CD8-positive, alpha-beta memory T cell (primary cell): ENCODE measurements around the gene QTRT2. TPM values are rescaled to one million over a fixed set of nuclear protein-coding genes. Genes with fewer than 3 reads are reported as not detected.

Source experiments
- CTCF ChIA-PET: fragments of 350-600 bp; sonication (Branson Sonifier 250); formaldehyde crosslinking; loops from one replicate; lab custom pipeline; 2021; ENCODE audit warnings: antibody characterized with exemption; lab: Charles Lee
- POLR2A ChIA-PET: fragments of 350-600 bp; sonication (Branson Sonifier 250); formaldehyde crosslinking; loops from one replicate; lab custom pipeline; 2021; ENCODE audit warnings: antibody characterized with exemption; lab: Charles Lee
- DNase-seq, 5 donors: peaks; one replicate each; pipeline versions ENCODE4 v3.0.0 to v3.0.0-alpha.2; 2020 to 2022; ENCODE audit warnings: mixed read lengths in 1 of 5
- H3K27ac ChIP-seq: one replicate; pipeline ENCODE4 v1.7.0; 2013; ENCODE audit warnings: low read depth, mild to moderate bottlenecking, low read length, moderate library complexity
- H3K27me3 ChIP-seq: 2 replicates; pipeline ENCODE4 v1.7.0; 2013; ENCODE audit warnings: low read length, mild to moderate bottlenecking; ENCODE audit not compliant: insufficient read depth, poor library complexity, severe bottlenecking
- H3K36me3 ChIP-seq: 2 replicates; pipeline ENCODE4 v1.7.0; 2013; ENCODE audit warnings: mild to moderate bottlenecking, low read length, moderate library complexity; ENCODE audit not compliant: insufficient read depth
- H3K4me1 ChIP-seq: 2 replicates; pipeline ENCODE4 v1.7.0; 2013; ENCODE audit warnings: mild to moderate bottlenecking, low read length, moderate library complexity; ENCODE audit not compliant: insufficient read depth
- H3K4me3 ChIP-seq: 2 replicates; pipeline ENCODE4 v1.7.0; 2013; ENCODE audit warnings: mild to moderate bottlenecking, low read length
- H3K9me3 ChIP-seq: 2 replicates; pipeline ENCODE4 v1.7.0; 2013; ENCODE audit warnings: mild to moderate bottlenecking, low read length
- H3K27ac Mint-ChIP-seq, 8 donors: one replicate each; pipeline ENCODE4 v1.8.0; 2020 to 2021; ENCODE audit warnings: mixed read lengths in 8 of 8, mild to moderate bottlenecking in 6 of 8, inconsistent platforms in 3 of 8, moderate library complexity in 3 of 8
- H3K27me3 Mint-ChIP-seq, 2 donors: one replicate each; pipeline ENCODE4 v1.8.0; 2020 to 2021; ENCODE audit warnings: mixed read lengths in 2 of 2, mild to moderate bottlenecking in 1 of 2, moderate library complexity in 1 of 2
- H3K36me3 Mint-ChIP-seq, 3 donors: one replicate each; pipeline ENCODE4 v1.8.0; 2020 to 2021; ENCODE audit warnings: mixed read lengths in 3 of 3, inconsistent platforms in 1 of 3, mild to moderate bottlenecking in 1 of 3
- H3K4me1 Mint-ChIP-seq, 3 donors: one replicate each; pipeline ENCODE4 v1.8.0; 2020 to 2021; ENCODE audit warnings: mixed read lengths in 3 of 3, inconsistent platforms in 1 of 3, mild to moderate bottlenecking in 1 of 3
- H3K4me3 Mint-ChIP-seq, 7 donors: one replicate each; pipeline ENCODE4 v1.8.0; 2020 to 2021; ENCODE audit warnings: mixed read lengths in 7 of 7, mild to moderate bottlenecking in 6 of 7, moderate library complexity in 4 of 7, inconsistent platforms in 2 of 7
- H3K9me3 Mint-ChIP-seq, 5 donors: one replicate each; pipeline ENCODE4 v1.8.0; 2020 to 2022; ENCODE audit warnings: mixed read lengths in 5 of 5, mild to moderate bottlenecking in 3 of 5, moderate library complexity in 2 of 5, inconsistent platforms in 1 of 5
- polyA plus RNA-seq: library from polyadenylated mRNA; unstranded; fragments of 300-500 nt; fragmentation: Illumina TruSeq; gene quantifications from one replicate; pipeline ENCODE4 v1.2.3, GENCODE V29; 2021
- total RNA-seq, 2 experiments: library from RNA; stranded (reverse); gene quantifications; one replicate each; pipeline ENCODE4 v1.2.3, GENCODE V29; 2021

Gene QTRT2
- total and polyA plus RNA-seq, 3 experiments from 2014 or later, result 10.8 to 51.3 (median 48.0) TPM

GRCh38 chr3:114058646-114059045 is 2.1 kb downstream of the QTRT2 start:
- H3K27me3 ChIP-seq, result no peaks in the 10 kb centered on the region
- ChIA-PET POLR2A (no interaction called here), CTCF (interaction anchor here (0.5 kb wide), 1 partner anchor 155 kb away, joined by 3 read pairs; no protein-coding TSS in a partner anchor)
- Mint-ChIP-seq H3K27me3 (no peaks in the 10 kb centered on the region), H3K9me3 (peaks cover 0 to 2% (median 0%) of the 10 kb centered on the region in 5 donors), H3K4me1 (peaks cover 42 to 74% (median 66%) of the 10 kb centered on the region in 3 donors), H3K36me3 (peaks cover 0 to 26% (median 0%) of the 10 kb centered on the region in 3 donors), H3K27ac (peak overlapping the region in 2 of 8 donors; percentile 11 to 53), H3K4me3 (peak overlapping the region in 6 of 7 donors; percentile 8 to 99 (median 44))
- H3K4me1 ChIP-seq, result peaks cover 18% of the 10 kb centered on the region
- DNase-seq, result no peak
- no peaks in the 10 kb centered on the region for H3K36me3 ChIP-seq
- H3K4me3 ChIP-seq, result no peak overlapping the region
- no peak overlapping the region for H3K27ac ChIP-seq
- no peaks in the 10 kb centered on the region for H3K9me3 ChIP-seq

- no peaks in the 10 kb centered on the region for H3K36me3 ChIP-seq
- Mint-ChIP-seq H3K9me3 (peaks cover 0 to 2% (median 0%) of the 10 kb centered on the region in 5 donors), H3K4me3 (peak overlapping the region in 1 of 7 donors; percentile 44), H3K36me3 (peaks cover 0 to 43% (median 6%) of the 10 kb centered on the region in 3 donors), H3K27me3 (no peaks in the 10 kb centered on the region), H3K27ac (no peak overlapping the region), H3K4me1 (peaks cover 37 to 70% (median 68%) of the 10 kb centered on the region in 3 donors)
- DNase-seq, result no peak
- no peaks in the 10 kb centered on the region for H3K9me3 ChIP-seq
- ChIA-PET POLR2A (no interaction called here), CTCF (no interaction called here)
- no peak overlapping the region for H3K4me3 ChIP-seq
- H3K4me1 ChIP-seq, result peaks cover 10% of the 10 kb centered on the region
- no peak overlapping the region for H3K27ac ChIP-seq
- H3K27me3 ChIP-seq, result no peaks in the 10 kb centered on the region
Observed at GRCh38 chr3:114060906-114061655, 4.5 kb downstream of the QTRT2 start.

- Histone ChIP-seq H3K9me3 (no peaks in the 10 kb centered on the region), H3K27ac (no peak overlapping the region), H3K36me3 (peaks cover 13% of the 10 kb centered on the region), H3K4me3 (no peak overlapping the region), H3K27me3 (no peaks in the 10 kb centered on the region), H3K4me1 (no peaks in the 10 kb centered on the region)
- ChIA-PET POLR2A (no interaction called here), CTCF (interaction anchor here (1.3 kb wide), 1 partner anchor 295 kb away, joined by 3 read pairs; no protein-coding TSS in a partner anchor)
- Mint-ChIP-seq H3K36me3 (peaks cover 16 to 81% (median 23%) of the 10 kb centered on the region in 3 donors), H3K27ac (no peak overlapping the region), H3K9me3 (no peaks in the 10 kb centered on the region), H3K27me3 (no peaks in the 10 kb centered on the region), H3K4me1 (peaks cover 8 to 17% (median 8%) of the 10 kb centered on the region in 3 donors), H3K4me3 (no peak overlapping the region)
- no peak for DNase-seq
Observed at GRCh38 chr3:114067804-114068203, 11.3 kb downstream of the QTRT2 start.

- no peak overlapping the region for H3K27ac Mint-ChIP-seq
- DNase-seq, result no peak
Observed at GRCh38 chr3:114068336-114068735, 11.8 kb downstream of the QTRT2 start.

GRCh38 chr3:114071786-114072185 is 15.2 kb downstream of the QTRT2 start:
- H3K36me3 Mint-ChIP-seq, result peaks cover 17 to 90% (median 34%) of the 10 kb centered on the region in 3 donors
- H3K36me3 ChIP-seq, result peaks cover 32% of the 10 kb centered on the region
- CTCF ChIA-PET, result no interaction called here
- H3K9me3 Mint-ChIP-seq, result no peaks in the 10 kb centered on the region
- peak overlapping the region in 3 of 8 donors; percentile 22 to 48 (median 25) for H3K27ac Mint-ChIP-seq
- H3K27ac ChIP-seq, result no peak overlapping the region
- H3K27me3 ChIP-seq, result no peaks in the 10 kb centered on the region
- H3K4me3 ChIP-seq, result no peak overlapping the region
- no peaks in the 10 kb centered on the region for H3K9me3 ChIP-seq
- no peak for DNase-seq
- no peaks in the 10 kb centered on the region for H3K4me1 ChIP-seq
- POLR2A ChIA-PET, result no interaction called here
- H3K4me3 Mint-ChIP-seq, result no peak overlapping the region
- H3K27me3 Mint-ChIP-seq, result no peaks in the 10 kb centered on the region
- H3K4me1 Mint-ChIP-seq, result peaks cover 0 to 4% (median 0%) of the 10 kb centered on the region in 3 donors

More at GRCh38 chr3:114068336-114068735, 11.8 kb downstream of the QTRT2 start:
- Histone ChIP-seq H3K27me3 (no peaks in the 10 kb centered on the region), H3K4me1 (no peaks in the 10 kb centered on the region), H3K9me3 (no peaks in the 10 kb centered on the region), H3K36me3 (peaks cover 13% of the 10 kb centered on the region), H3K27ac (no peak overlapping the region), H3K4me3 (no peak overlapping the region)
- peaks cover 17 to 84% (median 26%) of the 10 kb centered on the region in 3 donors for H3K36me3 Mint-ChIP-seq
- peaks cover 5 to 13% (median 6%) of the 10 kb centered on the region in 3 donors for H3K4me1 Mint-ChIP-seq
- CTCF ChIA-PET, result no interaction called here
- POLR2A ChIA-PET, result no interaction called here
- no peaks in the 10 kb centered on the region for H3K9me3 Mint-ChIP-seq
- peak overlapping the region in 1 of 7 donors; percentile 23 for H3K4me3 Mint-ChIP-seq
- no peaks in the 10 kb centered on the region for H3K27me3 Mint-ChIP-seq

- peaks cover 37% of the 10 kb centered on the region for H3K36me3 ChIP-seq
- no peaks in the 10 kb centered on the region for H3K4me1 ChIP-seq
- no peak overlapping the region for H3K4me3 Mint-ChIP-seq
- H3K9me3 ChIP-seq, result no peaks in the 10 kb centered on the region
- H3K9me3 Mint-ChIP-seq, result no peaks in the 10 kb centered on the region
- peaks cover 23 to 96% (median 42%) of the 10 kb centered on the region in 3 donors for H3K36me3 Mint-ChIP-seq
- no peak overlapping the region for H3K27ac ChIP-seq
- no peak overlapping the region for H3K4me3 ChIP-seq
- H3K4me1 Mint-ChIP-seq, result peaks cover 0 to 3% (median 0%) of the 10 kb centered on the region in 3 donors
- H3K27me3 ChIP-seq, result no peaks in the 10 kb centered on the region
- H3K27ac Mint-ChIP-seq, result no peak overlapping the region
- ChIA-PET CTCF (no interaction called here), POLR2A (no interaction called here)
- no peak for DNase-seq
- no peaks in the 10 kb centered on the region for H3K27me3 Mint-ChIP-seq
Observed at GRCh38 chr3:114076711-114077110, 20.2 kb downstream of the QTRT2 start.

- ChIA-PET POLR2A (no interaction called here), CTCF (no interaction called here)
- H3K27ac ChIP-seq, result no peak overlapping the region
- Mint-ChIP-seq H3K4me1 (peaks cover 0 to 3% (median 0%) of the 10 kb centered on the region in 3 donors), H3K4me3 (no peak overlapping the region), H3K27ac (peak overlapping the region in 1 of 8 donors; percentile 5), H3K9me3 (no peaks in the 10 kb centered on the region), H3K27me3 (no peaks in the 10 kb centered on the region), H3K36me3 (peaks cover 23 to 96% (median 40%) of the 10 kb centered on the region in 3 donors)
- no peaks in the 10 kb centered on the region for H3K4me1 ChIP-seq
- H3K4me3 ChIP-seq, result no peak overlapping the region
- H3K27me3 ChIP-seq, result no peaks in the 10 kb centered on the region
- DNase-seq, result no peak
- H3K36me3 ChIP-seq, result peaks cover 37% of the 10 kb centered on the region
- no peaks in the 10 kb centered on the region for H3K9me3 ChIP-seq
Observed at GRCh38 chr3:114078126-114078525, 21.6 kb downstream of the QTRT2 start.

- Mint-ChIP-seq H3K27ac (peak overlapping the region in 1 of 8 donors; percentile 51), H3K36me3 (peaks cover 28 to 95% (median 39%) of the 10 kb centered on the region in 3 donors), H3K4me3 (no peak overlapping the region), H3K9me3 (no peaks in the 10 kb centered on the region), H3K27me3 (no peaks in the 10 kb centered on the region), H3K4me1 (no peaks in the 10 kb centered on the region)
- no peak for DNase-seq
- Histone ChIP-seq H3K27me3 (no peaks in the 10 kb centered on the region), H3K36me3 (peaks cover 38% of the 10 kb centered on the region), H3K27ac (no peak overlapping the region), H3K4me1 (no peaks in the 10 kb centered on the region), H3K4me3 (no peak overlapping the region), H3K9me3 (no peaks in the 10 kb centered on the region)
- CTCF ChIA-PET, result no interaction called here
- POLR2A ChIA-PET, result no interaction called here
Observed at GRCh38 chr3:114079761-114080160, 23.2 kb downstream of the QTRT2 start.
